Trophoblast cell (in vitro differentiated cells and primary cell): ENCODE measurements around the gene ICE2.

Experiments
- DNase-seq, 2 donors: peaks; one replicate each; pipeline ENCODE4 v3.0.0-alpha.2; 2016
- H2AFZ ChIP-seq: 2 replicates; pipeline ENCODE4 v1.6.1; 2013; ENCODE audit warnings: low read length, moderate library complexity, mild to moderate bottlenecking; ENCODE audit not compliant: insufficient read depth, poor library complexity
- H2AK5ac ChIP-seq: 2 replicates; pipeline ENCODE4 v1.6.1; 2013; ENCODE audit warnings: mild to moderate bottlenecking, low read length
- H2BK120ac ChIP-seq: 2 replicates; pipeline ENCODE4 v1.6.1; 2013; ENCODE audit warnings: low read length, mild to moderate bottlenecking, moderate library complexity; ENCODE audit not compliant: insufficient read depth, poor library complexity
- H2BK12ac ChIP-seq: 2 replicates; pipeline ENCODE4 v1.6.1; 2013; ENCODE audit warnings: mild to moderate bottlenecking, low read length, moderate library complexity
- H2BK5ac ChIP-seq: 2 replicates; pipeline ENCODE4 v1.6.1; 2013; ENCODE audit warnings: low read length, low read depth, moderate library complexity, mild to moderate bottlenecking; ENCODE audit not compliant: poor library complexity
- H3K14ac ChIP-seq: 2 replicates; pipeline ENCODE4 v1.6.1; 2013; ENCODE audit warnings: mild to moderate bottlenecking, low read length
- H3K18ac ChIP-seq: 2 replicates; pipeline ENCODE4 v1.6.1; 2013; ENCODE audit warnings: mild to moderate bottlenecking, low read length
- H3K23ac ChIP-seq: 2 replicates; pipeline ENCODE4 v1.6.1; 2013; ENCODE audit warnings: low read length
- H3K27ac ChIP-seq: 2 replicates; pipeline ENCODE4 v1.5.1; 2013; ENCODE audit warnings: low read depth, mild to moderate bottlenecking, inconsistent platforms, low read length, moderate library complexity
- H3K27me3 ChIP-seq: 2 replicates; pipeline ENCODE4 v1.6.1; 2013; ENCODE audit warnings: inconsistent platforms, mild to moderate bottlenecking, low read length, moderate library complexity; ENCODE audit not compliant: insufficient read depth
- H3K36me3 ChIP-seq, 2 experiments: 1 replicate in 1 of 2; 2 replicates in 1 of 2; pipeline ENCODE4 v1.6.1; 2013; ENCODE audit warnings: low read length in 2 of 2, mild to moderate bottlenecking in 2 of 2, moderate library complexity in 1 of 2; ENCODE audit not compliant: insufficient read depth in 2 of 2, control insufficient read depth in 1 of 2
- H3K4ac ChIP-seq: 2 replicates; pipeline ENCODE4 v1.6.1; 2013; ENCODE audit warnings: low read depth, mild to moderate bottlenecking, low read length, moderate library complexity
- H3K4me1 ChIP-seq, 2 experiments: 1 replicate in 1 of 2; 2 replicates in 1 of 2; pipeline ENCODE4 v1.6.1; 2013; ENCODE audit warnings: low read length in 2 of 2, mild to moderate bottlenecking in 2 of 2, moderate library complexity in 1 of 2; ENCODE audit not compliant: insufficient read depth in 2 of 2, control insufficient read depth in 1 of 2
- H3K4me2 ChIP-seq: 2 replicates; pipeline ENCODE4 v1.6.1; 2013; ENCODE audit warnings: inconsistent platforms, mild to moderate bottlenecking, low read length, moderate library complexity
- H3K4me3 ChIP-seq: 2 replicates; pipeline ENCODE4 v1.5.1; 2013; ENCODE audit warnings: mild to moderate bottlenecking, low read depth, low read length, inconsistent platforms
- H3K79me1 ChIP-seq: one replicate; pipeline ENCODE4 v1.6.1; 2013; ENCODE audit warnings: low read length
- H3K79me2 ChIP-seq: 2 replicates; pipeline ENCODE4 v1.6.1; 2013; ENCODE audit warnings: low read length, mild to moderate bottlenecking; ENCODE audit not compliant: control insufficient read depth, insufficient read depth, poor library complexity
- H3K9ac ChIP-seq: 2 replicates; pipeline ENCODE4 v1.6.1; 2013; ENCODE audit warnings: mild to moderate bottlenecking, low read length
- H3K9me3 ChIP-seq: 2 replicates; pipeline ENCODE4 v1.6.1; 2013; ENCODE audit warnings: low read depth, mild to moderate bottlenecking, control low read depth, inconsistent platforms, low read length; ENCODE audit not compliant: insufficient read depth
- H4K12ac ChIP-seq: 2 replicates; pipeline ENCODE4 v1.6.1; 2013; ENCODE audit warnings: low read depth, mild to moderate bottlenecking, low read length, moderate library complexity
- H4K8ac ChIP-seq: 2 replicates; pipeline ENCODE4 v1.6.1; 2013; ENCODE audit warnings: low read depth, mild to moderate bottlenecking, low read length, moderate library complexity
- H4K91ac ChIP-seq: one replicate; pipeline ENCODE4 v1.6.1; 2013; ENCODE audit warnings: low read depth, mild to moderate bottlenecking, low read length, moderate library complexity
- WGBS: extraction: QIAGEN DNeasy Blood & Tissue Kit; methylation state at CpG from one replicate; pipeline ENCODE4 v1.1.7; 2013; ENCODE audit warnings: missing lambda C conversion rate; ENCODE audit not compliant: insufficient read length, insufficient coverage; ENCODE audit errors: extremely low coverage; 5-methylcytosine and 5-hydroxymethylcytosine counted together

Gene ICE2

DNA sequence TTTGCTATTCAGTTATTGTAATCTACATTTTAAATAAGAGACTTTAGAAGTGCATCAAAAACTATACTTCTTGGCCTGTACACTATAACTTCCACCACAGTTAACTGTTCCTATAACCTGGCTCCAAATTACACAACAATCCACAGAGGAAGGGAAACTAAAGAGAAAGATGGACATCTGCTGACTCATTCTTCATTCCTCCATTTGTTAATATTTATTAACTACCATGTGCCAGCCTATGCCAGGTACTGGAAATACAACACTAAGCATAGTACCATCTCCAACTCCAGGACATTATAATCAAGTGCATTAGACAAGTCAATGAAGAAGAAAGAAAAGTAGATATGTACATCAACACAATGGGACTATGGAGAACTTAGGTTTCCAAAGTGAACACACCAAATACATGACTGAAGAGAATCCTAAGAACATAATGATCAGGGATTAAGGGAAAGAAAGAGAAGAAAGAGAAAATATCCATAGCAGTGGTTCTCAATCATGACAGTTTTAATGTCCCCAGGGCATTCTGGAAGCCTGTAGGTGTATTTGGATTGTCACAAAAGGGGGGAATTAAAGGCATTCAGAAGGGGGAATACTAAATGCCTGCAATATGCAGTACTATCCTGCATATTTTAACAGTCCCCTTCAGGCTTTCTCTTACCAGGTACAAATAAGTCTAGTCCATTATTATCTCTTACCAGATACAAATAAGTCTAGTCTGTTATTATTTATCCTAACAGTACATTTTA is 8.9 kb downstream of the ICE2 start:
- H3K79me2 ChIP-seq = no peaks in the 10 kb centered on the region
- H4K8ac ChIP-seq = no peak overlapping the region
- H3K4me3 ChIP-seq = no peak overlapping the region
- no peak overlapping the region for H2BK12ac ChIP-seq
- no peak overlapping the region for H3K14ac ChIP-seq
- DNase-seq = no peak
- H3K79me1 ChIP-seq = no peaks in the 10 kb centered on the region
- H3K27ac ChIP-seq = no peak overlapping the region
- H3K4me2 ChIP-seq = no peak overlapping the region
- H2BK5ac ChIP-seq = no peak overlapping the region
- H2AFZ ChIP-seq = no peak overlapping the region
- H3K4me1 ChIP-seq = peaks cover 0 to 2% of the 10 kb centered on the region in 2 experiments
- no peak overlapping the region for H3K4ac ChIP-seq
- peaks cover 5 to 11% of the 10 kb centered on the region in 2 experiments for H3K36me3 ChIP-seq
- H4K91ac ChIP-seq = no peak overlapping the region
- no peaks in the 10 kb centered on the region for H3K9me3 ChIP-seq
- no peak overlapping the region for H3K23ac ChIP-seq
- H3K27me3 ChIP-seq = no peaks in the 10 kb centered on the region
- H2BK120ac ChIP-seq = no peak overlapping the region
- H3K9ac ChIP-seq = no peak overlapping the region
- no peak overlapping the region for H2AK5ac ChIP-seq
- H4K12ac ChIP-seq = no peak overlapping the region
- no peak overlapping the region for H3K18ac ChIP-seq

DNA sequence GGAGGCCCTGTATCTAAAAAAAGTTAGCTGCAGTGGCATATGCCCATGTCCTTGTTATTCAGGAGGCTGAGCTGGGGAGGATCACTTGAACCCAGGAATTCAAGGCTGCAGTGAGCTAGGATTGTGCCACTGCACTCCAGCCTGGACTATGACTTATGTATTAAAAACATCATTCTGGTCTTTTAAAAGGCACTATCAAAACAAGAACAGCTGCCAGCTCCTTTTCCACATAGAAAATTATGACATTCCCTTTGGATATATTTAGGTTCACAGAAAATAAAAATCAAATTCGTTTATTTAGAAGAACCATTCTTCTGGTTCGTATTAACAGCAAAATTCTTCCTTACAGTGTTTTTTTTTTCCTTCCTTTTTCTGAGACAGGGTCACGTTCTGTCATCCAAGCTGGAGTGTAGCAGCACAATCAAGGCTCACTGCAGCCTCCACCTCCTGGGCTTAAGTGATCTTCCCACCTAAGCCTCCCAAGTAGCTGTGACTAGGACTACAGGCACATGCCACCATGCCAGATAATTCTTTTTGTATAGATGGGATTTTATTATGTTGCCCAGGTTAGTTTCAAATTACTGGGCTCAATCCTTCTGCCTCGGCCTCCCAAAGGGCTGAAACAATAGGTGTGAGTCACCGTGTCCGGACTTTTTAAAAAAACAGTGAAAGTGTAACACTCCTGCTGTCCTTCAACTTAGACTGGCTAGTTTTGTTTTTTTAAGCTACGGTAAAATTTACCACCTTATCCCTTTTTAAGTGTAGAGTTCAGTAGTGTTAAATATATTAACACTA is 13.9 kb downstream of the ICE2 start:
- Histone ChIP-seq H3K9me3 (no peaks in the 10 kb centered on the region), H3K79me1 (no peaks in the 10 kb centered on the region), H4K91ac (no peak overlapping the region), H3K79me2 (no peaks in the 10 kb centered on the region), H3K27me3 (no peaks in the 10 kb centered on the region), H3K27ac (no peak overlapping the region), H3K14ac (no peak overlapping the region), H3K23ac (no peak overlapping the region), H2BK5ac (no peak overlapping the region), H4K12ac (no peak overlapping the region), H4K8ac (no peak overlapping the region), H3K4me2 (no peak overlapping the region), H3K4ac (no peak overlapping the region), H2BK12ac (no peak overlapping the region), H2AFZ (no peak overlapping the region), H3K36me3 (peaks cover 2 to 10% of the 10 kb centered on the region in 2 experiments), H3K4me1 (peaks cover 0 to 2% of the 10 kb centered on the region in 2 experiments), H2BK120ac (no peak overlapping the region), H3K4me3 (no peak overlapping the region), H3K9ac (no peak overlapping the region), H2AK5ac (no peak overlapping the region), H3K18ac (no peak overlapping the region)
- DNase-seq = no peak
- WGBS = no CpG with 5 or more reads among the region's 7 CpGs

DNA sequence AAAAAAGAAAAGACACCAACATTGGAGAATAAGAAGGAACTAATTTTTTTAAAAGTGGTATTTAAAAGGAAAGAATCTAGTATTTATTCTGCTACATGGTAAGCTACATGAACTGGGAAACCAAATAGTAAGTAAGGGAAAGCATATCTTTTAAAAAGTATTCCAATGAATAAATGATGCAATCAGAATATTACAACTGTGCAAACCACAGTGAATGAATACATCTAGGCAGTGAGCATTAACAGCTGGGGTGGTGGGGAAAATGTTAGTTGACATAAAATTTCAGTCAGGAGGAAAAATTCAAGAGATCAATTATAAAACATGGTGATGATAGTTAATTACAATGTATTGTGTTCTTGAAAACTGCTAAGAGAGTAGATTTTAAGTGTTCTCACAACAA is 16.9 kb downstream of the ICE2 start:
- DNase-seq = no peak

DNA sequence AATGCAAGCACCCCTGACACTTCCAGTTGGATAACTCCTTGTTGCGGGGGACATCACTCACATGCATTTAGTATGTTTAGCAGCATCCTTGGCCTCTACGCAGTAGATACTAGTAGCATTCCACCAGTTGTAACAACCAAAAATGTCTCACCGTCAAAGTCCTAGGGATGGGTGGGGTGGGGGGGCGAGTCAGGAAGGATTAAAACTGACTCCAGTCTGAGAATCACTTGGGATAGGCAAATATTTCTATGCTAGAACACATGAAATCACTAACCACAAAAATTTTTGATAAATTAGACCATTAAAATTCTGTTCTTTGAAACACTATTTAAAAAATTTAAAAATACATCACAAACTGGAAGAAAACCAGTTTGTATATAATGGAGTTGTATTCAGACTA is 18.0 kb downstream of the ICE2 start:
- Histone ChIP-seq H3K4me2 (no peak overlapping the region), H4K91ac (no peak overlapping the region), H3K9ac (no peak overlapping the region), H2AK5ac (no peak overlapping the region), H2BK5ac (no peak overlapping the region), H3K27me3 (no peaks in the 10 kb centered on the region), H3K79me1 (no peaks in the 10 kb centered on the region), H3K9me3 (no peaks in the 10 kb centered on the region), H3K36me3 (peaks cover 2 to 8% of the 10 kb centered on the region in 2 experiments), H3K27ac (no peak overlapping the region), H2BK12ac (no peak overlapping the region), H3K4me1 (peaks cover 0 to 2% of the 10 kb centered on the region in 2 experiments), H3K79me2 (no peaks in the 10 kb centered on the region), H3K18ac (no peak overlapping the region), H4K12ac (no peak overlapping the region), H2BK120ac (no peak overlapping the region), H3K4ac (no peak overlapping the region), H3K14ac (no peak overlapping the region), H3K4me3 (no peak overlapping the region), H3K23ac (no peak overlapping the region), H4K8ac (no peak overlapping the region), H2AFZ (no peak overlapping the region)
- WGBS = no CpG with 5 or more reads among the region's 4 CpGs
- no peak for DNase-seq

More for the DNA sequence above, 16.9 kb downstream of the ICE2 start:
- Histone ChIP-seq H3K4me1 (peaks cover 0 to 2% of the 10 kb centered on the region in 2 experiments), H3K4me3 (no peak overlapping the region), H3K9ac (no peak overlapping the region), H2AFZ (no peak overlapping the region), H3K4me2 (no peak overlapping the region), H4K12ac (no peak overlapping the region), H2BK12ac (no peak overlapping the region), H3K27me3 (no peaks in the 10 kb centered on the region), H3K79me2 (no peaks in the 10 kb centered on the region), H4K8ac (no peak overlapping the region), H3K36me3 (peaks cover 2 to 8% of the 10 kb centered on the region in 2 experiments), H2BK5ac (no peak overlapping the region), H3K18ac (no peak overlapping the region), H4K91ac (no peak overlapping the region), H3K79me1 (no peaks in the 10 kb centered on the region), H3K9me3 (no peaks in the 10 kb centered on the region), H2BK120ac (no peak overlapping the region), H3K14ac (no peak overlapping the region), H3K27ac (no peak overlapping the region), H2AK5ac (no peak overlapping the region), H3K23ac (no peak overlapping the region), H3K4ac (no peak overlapping the region)
